SK-N-SH (cell line): ENCODE results near the gene PSMG3. TPM values are rescaled to one million over a fixed set of nuclear protein-coding genes. Genes with fewer than 3 reads are reported as not detected.

Source experiments
- CTCF ChIA-PET: fragments of 300-600, 350-600 bp; formaldehyde crosslinking; extraction: SDS; loops from one replicate; lab custom pipeline; 2021; lab: Yijun Ruan, JAX
- POLR2A ChIA-PET: fragments of 350-600 bp; sonication (Branson Sonifier 250); formaldehyde crosslinking; extraction: SDS; loops from one replicate; lab custom pipeline; 2020; ENCODE audit warnings: antibody characterized with exemption, inconsistent platforms; lab: Yijun Ruan, JAX
- DNase-seq: peaks from one replicate; pipeline ENCODE4 v3.0.0; 2012
- H2AFZ ChIP-seq: fragments of 200-600 bp; sonication (generic); 2 replicates; pipeline ENCODE4 v1.8.1; 2016; ENCODE audit warnings: antibody characterized with exemption, mild to moderate bottlenecking, low read depth
- H3F3A ChIP-seq: fragments of 200-600 bp; sonication (generic); replicated peaks from 2 replicates; pipeline ENCODE3; 2016; ENCODE audit warnings: antibody characterized with exemption, mild to moderate bottlenecking; ENCODE audit not compliant: insufficient read depth
- H3K27ac ChIP-seq, 2 experiments: fragments of 200-500 bp in 1 of 2; fragments of 200-600 bp in 1 of 2; sonication (Bioruptor generic) in 1 of 2; sonication (generic), shearing (Covaris generic) in 1 of 2; 2 replicates each; pipeline versions ENCODE4 v1.5.1 to v1.6.1; 2014 to 2016; ENCODE audit warnings: low read depth in 2 of 2, inconsistent platforms in 1 of 2, low read length in 1 of 2, mild to moderate bottlenecking in 1 of 2, mixed read lengths in 1 of 2
- H3K27me3 ChIP-seq: fragments of 200-600 bp; sonication (generic), shearing (Covaris generic); 2 replicates; pipeline ENCODE4 v1.6.1; 2016; ENCODE audit warnings: mixed run types; ENCODE audit not compliant: insufficient read depth
- H3K36me3 ChIP-seq, 2 experiments: fragments of 200-500 bp in 1 of 2; fragments of 200-600 bp in 1 of 2; sonication (Bioruptor generic) in 1 of 2; sonication (generic) in 1 of 2; replicated peaks in 1 of 2; 2 replicates each; pipeline versions ENCODE3 to v1.5.1; 2014 to 2016; ENCODE audit warnings: low read length in 1 of 2, mild to moderate bottlenecking in 1 of 2; ENCODE audit not compliant: insufficient read depth in 2 of 2, control insufficient read depth in 1 of 2
- H3K4me1 ChIP-seq, 2 experiments: fragments of 200-500 bp in 1 of 2; fragments of 200-600 bp in 1 of 2; sonication (Bioruptor generic) in 1 of 2; sonication (generic), shearing (Covaris generic) in 1 of 2; 2 replicates each; pipeline versions ENCODE4 v1.5.1 to v1.6.1; 2014 to 2016; ENCODE audit warnings: low read depth in 1 of 2, low read length in 1 of 2, mixed run types in 1 of 2; ENCODE audit not compliant: insufficient read depth in 2 of 2, control insufficient read depth in 1 of 2
- H3K4me2 ChIP-seq: fragments of 200-600 bp; sonication (generic), shearing (Covaris generic); 2 replicates; pipeline ENCODE4 v1.6.1; 2017; ENCODE audit warnings: mixed run types
- H3K4me3 ChIP-seq, 2 experiments: fragments of 200-500 bp in 1 of 2; fragments of 200-600 bp in 1 of 2; sonication (Bioruptor generic) in 1 of 2; sonication (generic), shearing (Covaris generic) in 1 of 2; 2 replicates each; pipeline versions ENCODE4 v1.5.1 to v1.8.1; 2014 to 2016; ENCODE audit warnings: low read depth in 2 of 2, inconsistent platforms in 1 of 2, low read length in 1 of 2, mild to moderate bottlenecking in 1 of 2, mixed read lengths in 1 of 2, moderate library complexity in 1 of 2
- H3K79me2 ChIP-seq: fragments of 200-600 bp; sonication (generic); 2 replicates; pipeline ENCODE4 v1.8.1; 2017; ENCODE audit warnings: mild to moderate bottlenecking; ENCODE audit not compliant: insufficient read depth
- H3K9ac ChIP-seq: fragments of 200-600 bp; sonication (generic); 2 replicates; pipeline ENCODE4 v1.6.1; 2017; ENCODE audit warnings: mixed run types
- H3K9me2 ChIP-seq: fragments of 200-600 bp; sonication (generic); 2 replicates; pipeline ENCODE4 v1.6.1; 2017; ENCODE audit warnings: mixed run types
- H3K9me3 ChIP-seq: fragments of 200-600 bp; sonication (generic); 2 replicates; pipeline ENCODE4 v1.6.1; 2017; ENCODE audit warnings: mixed run types, mild to moderate bottlenecking, moderate library complexity
- H4K20me1 ChIP-seq: fragments of 200-600 bp; sonication (generic); 2 replicates; pipeline ENCODE4 v1.6.1; 2017; ENCODE audit warnings: mild to moderate bottlenecking, mixed run types; ENCODE audit not compliant: insufficient read depth
- EZH2phosphoT487 ChIP-seq: fragments of 200-600 bp; sonication (generic); IDR thresholded peaks from 2 replicates; pipeline ENCODE4 v1.6.1; 2017; ENCODE audit warnings: low read depth, mixed run types, mild to moderate bottlenecking, antibody characterized with exemption, moderate library complexity, borderline replicate concordance
- FOXM1 ChIP-seq: IDR thresholded peaks from 2 replicates; pipeline ENCODE4 v1.4.0; 2012; ENCODE audit warnings: low read depth, mild to moderate bottlenecking
- JUND ChIP-seq: IDR thresholded peaks from 2 replicates; pipeline ENCODE4 v1.4.0; 2012
- MEF2A ChIP-seq: IDR thresholded peaks from 2 replicates; pipeline ENCODE4 v1.4.0; 2012; ENCODE audit warnings: low read depth, borderline replicate concordance
- MXI1 ChIP-seq: IDR thresholded peaks from 2 replicates; pipeline ENCODE4 v1.6.1; 2012; ENCODE audit warnings: mild to moderate bottlenecking, low read depth, low read length, improper control_type of control experiment
- NRF1 ChIP-seq: IDR thresholded peaks from 2 replicates; pipeline ENCODE4 v1.6.1; 2012; ENCODE audit warnings: low read depth, mild to moderate bottlenecking, low read length
- PBX3 ChIP-seq: IDR thresholded peaks from 2 replicates; pipeline ENCODE4; 2012
- RAD21 ChIP-seq: IDR thresholded peaks from 2 replicates; pipeline ENCODE4 v1.6.1; 2012; ENCODE audit warnings: mild to moderate bottlenecking, low read length
- RCOR1 ChIP-seq: fragments of 150-350 bp; IDR thresholded peaks from 2 replicates; pipeline ENCODE4 v1.6.1; 2017; ENCODE audit warnings: antibody characterized with exemption, low read length
- RFX5 ChIP-seq: IDR thresholded peaks from 2 replicates; pipeline ENCODE4 v1.6.1; 2012; ENCODE audit warnings: mild to moderate bottlenecking, improper control_type of control experiment, low read length
- SIN3A ChIP-seq: IDR thresholded peaks from 2 replicates; pipeline ENCODE4 v1.6.1; 2012; ENCODE audit warnings: low read depth, mild to moderate bottlenecking, low read length, moderate library complexity, borderline replicate concordance
- YY1 ChIP-seq: IDR thresholded peaks from 2 replicates; pipeline ENCODE4 v1.4.0; 2012; ENCODE audit warnings: low read depth, mild to moderate bottlenecking
- WGBS: methylation state at CpG from one replicate; pipeline ENCODE4 v1.1.6; 2017; ENCODE audit warnings: low lambda C conversion rate; 5-methylcytosine and 5-hydroxymethylcytosine counted together
- polyA plus RNA-seq, 3 experiments: library from polyadenylated mRNA; depleted of rRNA; stranded (reverse); fragments of >200 nt; gene quantifications; 2 replicates each; pipeline ENCODE4 v1.2.3, GENCODE V29; 2012
- TF ChIP-seq, protein P1 (sequence below): fragments of 150-350 bp; IDR thresholded peaks from 2 replicates; pipeline ENCODE4 v1.6.1; 2017; ENCODE audit warnings: antibody characterized with exemption, low read length, low read depth, borderline replicate concordance
- TF ChIP-seq, protein P2 (sequence below): IDR thresholded peaks from 2 replicates; pipeline ENCODE4 v1.6.1; 2012; ENCODE audit warnings: mild to moderate bottlenecking, low read depth, low read length, moderate library complexity
- TF ChIP-seq, protein P3 (sequence below): fragments of 200-600 bp; sonication (generic); IDR thresholded peaks from 2 replicates; pipeline ENCODE4 v1.6.1; 2017; ENCODE audit warnings: antibody characterized with exemption, mild to moderate bottlenecking, moderate library complexity
- TF ChIP-seq, protein P4 (sequence below): fragments of 150-350 bp; IDR thresholded peaks from 2 replicates; pipeline ENCODE4 v1.6.1; 2016; ENCODE audit warnings: mild to moderate bottlenecking, low read depth, low read length

Gene PSMG3
- polyA plus RNA-seq, 1 of the 3 experiments (the other 2 are of a cell fraction) = 109 TPM

- WGBS = 94% methylated on average over 29 of the region's 42 CpGs
- DNase-seq = no peak
These were observed 34.0 kb downstream of the PSMG3 start for GRCh38 chr7:1535701-1536454.

GRCh38 chr7:1535100-1535458, 34.8 kb downstream of the PSMG3 start:
- Histone ChIP-seq H4K20me1 (peaks cover 13% of the 10 kb centered on the region; the same call in 1 of the 2 replicates), H3K4me3 (no peak overlapping the region), H3K4me2 (no peak overlapping the region), H3K9ac (no peak overlapping the region), H3K9me3 (no peaks in the 10 kb centered on the region), H3K79me2 (peaks cover 89% of the 10 kb centered on the region), H2AFZ (no peak overlapping the region), H3K9me2 (no peaks in the 10 kb centered on the region), H3K36me3 (peaks cover 0 to 9% of the 10 kb centered on the region in 2 experiments), H3K27ac (peak overlapping the region in 1 of 2 experiments; percentile 97; a peak in 1 of 4 replicates), H3F3A (peaks cover 37% of the 10 kb centered on the region), H3K27me3 (no peaks in the 10 kb centered on the region), H3K4me1 (peaks cover 47 to 61% of the 10 kb centered on the region in 2 experiments; a peak in 3 of 4 replicates)
- WGBS = 67% methylated on average over 6 of the region's 6 CpGs
- POLR2A ChIA-PET = no interaction called here
- CTCF ChIA-PET = interaction anchor here (1.6 to 4.0 kb wide), 2 partner anchors 20 to 30 kb away, joined by 5 to 24 read pairs; partner anchors contain the start of gene TMEM184A
- no peak for DNase-seq
- TF ChIP-seq, protein P1, sequence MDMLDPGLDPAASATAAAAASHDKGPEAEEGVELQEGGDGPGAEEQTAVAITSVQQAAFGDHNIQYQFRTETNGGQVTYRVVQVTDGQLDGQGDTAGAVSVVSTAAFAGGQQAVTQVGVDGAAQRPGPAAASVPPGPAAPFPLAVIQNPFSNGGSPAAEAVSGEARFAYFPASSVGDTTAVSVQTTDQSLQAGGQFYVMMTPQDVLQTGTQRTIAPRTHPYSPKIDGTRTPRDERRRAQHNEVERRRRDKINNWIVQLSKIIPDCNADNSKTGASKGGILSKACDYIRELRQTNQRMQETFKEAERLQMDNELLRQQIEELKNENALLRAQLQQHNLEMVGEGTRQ = no peak
- TF ChIP-seq, protein P2, sequence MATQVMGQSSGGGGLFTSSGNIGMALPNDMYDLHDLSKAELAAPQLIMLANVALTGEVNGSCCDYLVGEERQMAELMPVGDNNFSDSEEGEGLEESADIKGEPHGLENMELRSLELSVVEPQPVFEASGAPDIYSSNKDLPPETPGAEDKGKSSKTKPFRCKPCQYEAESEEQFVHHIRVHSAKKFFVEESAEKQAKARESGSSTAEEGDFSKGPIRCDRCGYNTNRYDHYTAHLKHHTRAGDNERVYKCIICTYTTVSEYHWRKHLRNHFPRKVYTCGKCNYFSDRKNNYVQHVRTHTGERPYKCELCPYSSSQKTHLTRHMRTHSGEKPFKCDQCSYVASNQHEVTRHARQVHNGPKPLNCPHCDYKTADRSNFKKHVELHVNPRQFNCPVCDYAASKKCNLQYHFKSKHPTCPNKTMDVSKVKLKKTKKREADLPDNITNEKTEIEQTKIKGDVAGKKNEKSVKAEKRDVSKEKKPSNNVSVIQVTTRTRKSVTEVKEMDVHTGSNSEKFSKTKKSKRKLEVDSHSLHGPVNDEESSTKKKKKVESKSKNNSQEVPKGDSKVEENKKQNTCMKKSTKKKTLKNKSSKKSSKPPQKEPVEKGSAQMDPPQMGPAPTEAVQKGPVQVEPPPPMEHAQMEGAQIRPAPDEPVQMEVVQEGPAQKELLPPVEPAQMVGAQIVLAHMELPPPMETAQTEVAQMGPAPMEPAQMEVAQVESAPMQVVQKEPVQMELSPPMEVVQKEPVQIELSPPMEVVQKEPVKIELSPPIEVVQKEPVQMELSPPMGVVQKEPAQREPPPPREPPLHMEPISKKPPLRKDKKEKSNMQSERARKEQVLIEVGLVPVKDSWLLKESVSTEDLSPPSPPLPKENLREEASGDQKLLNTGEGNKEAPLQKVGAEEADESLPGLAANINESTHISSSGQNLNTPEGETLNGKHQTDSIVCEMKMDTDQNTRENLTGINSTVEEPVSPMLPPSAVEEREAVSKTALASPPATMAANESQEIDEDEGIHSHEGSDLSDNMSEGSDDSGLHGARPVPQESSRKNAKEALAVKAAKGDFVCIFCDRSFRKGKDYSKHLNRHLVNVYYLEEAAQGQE = no peak
- no peak for TF ChIP-seq NRF1
- TF ChIP-seq SIN3A = no peak
- TF ChIP-seq, protein P3, sequence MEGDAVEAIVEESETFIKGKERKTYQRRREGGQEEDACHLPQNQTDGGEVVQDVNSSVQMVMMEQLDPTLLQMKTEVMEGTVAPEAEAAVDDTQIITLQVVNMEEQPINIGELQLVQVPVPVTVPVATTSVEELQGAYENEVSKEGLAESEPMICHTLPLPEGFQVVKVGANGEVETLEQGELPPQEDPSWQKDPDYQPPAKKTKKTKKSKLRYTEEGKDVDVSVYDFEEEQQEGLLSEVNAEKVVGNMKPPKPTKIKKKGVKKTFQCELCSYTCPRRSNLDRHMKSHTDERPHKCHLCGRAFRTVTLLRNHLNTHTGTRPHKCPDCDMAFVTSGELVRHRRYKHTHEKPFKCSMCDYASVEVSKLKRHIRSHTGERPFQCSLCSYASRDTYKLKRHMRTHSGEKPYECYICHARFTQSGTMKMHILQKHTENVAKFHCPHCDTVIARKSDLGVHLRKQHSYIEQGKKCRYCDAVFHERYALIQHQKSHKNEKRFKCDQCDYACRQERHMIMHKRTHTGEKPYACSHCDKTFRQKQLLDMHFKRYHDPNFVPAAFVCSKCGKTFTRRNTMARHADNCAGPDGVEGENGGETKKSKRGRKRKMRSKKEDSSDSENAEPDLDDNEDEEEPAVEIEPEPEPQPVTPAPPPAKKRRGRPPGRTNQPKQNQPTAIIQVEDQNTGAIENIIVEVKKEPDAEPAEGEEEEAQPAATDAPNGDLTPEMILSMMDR = no peak
- no peak for TF ChIP-seq EZH2phosphoT487
- TF ChIP-seq YY1 = no peak
- TF ChIP-seq RCOR1 = no peak
- no peak for TF ChIP-seq MEF2A
- TF ChIP-seq PBX3 = no peak

More at GRCh38 chr7:1535701-1536454, 34.0 kb downstream of the PSMG3 start:
- POLR2A ChIA-PET = no interaction called here
- no peak overlapping the region for H2AFZ ChIP-seq
- peak overlapping the region in 1 of 2 experiments; percentile 100; a peak in 2 of 4 replicates for H3K27ac ChIP-seq
- H3K36me3 ChIP-seq = peaks cover 0 to 16% of the 10 kb centered on the region in 2 experiments
- CTCF ChIA-PET = interaction anchor here (0.9 to 4.0 kb wide), 3 partner anchors 19 to 62 kb away, joined by 3 to 24 read pairs (median 3); partner anchors contain the start of gene TMEM184A
- no peaks in the 10 kb centered on the region for H3K9me2 ChIP-seq
- H3K27me3 ChIP-seq = no peaks in the 10 kb centered on the region
- H3K4me1 ChIP-seq = peaks cover 47 to 61% of the 10 kb centered on the region in 2 experiments; a peak in 3 of 4 replicates
- TF ChIP-seq MXI1 (no peak), JUND (no peak), FOXM1 (no peak), RAD21 (no peak), RFX5 (no peak)
- TF ChIP-seq, protein P4, sequence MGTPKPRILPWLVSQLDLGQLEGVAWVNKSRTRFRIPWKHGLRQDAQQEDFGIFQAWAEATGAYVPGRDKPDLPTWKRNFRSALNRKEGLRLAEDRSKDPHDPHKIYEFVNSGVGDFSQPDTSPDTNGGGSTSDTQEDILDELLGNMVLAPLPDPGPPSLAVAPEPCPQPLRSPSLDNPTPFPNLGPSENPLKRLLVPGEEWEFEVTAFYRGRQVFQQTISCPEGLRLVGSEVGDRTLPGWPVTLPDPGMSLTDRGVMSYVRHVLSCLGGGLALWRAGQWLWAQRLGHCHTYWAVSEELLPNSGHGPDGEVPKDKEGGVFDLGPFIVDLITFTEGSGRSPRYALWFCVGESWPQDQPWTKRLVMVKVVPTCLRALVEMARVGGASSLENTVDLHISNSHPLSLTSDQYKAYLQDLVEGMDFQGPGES = no peak
- TF ChIP-seq, protein P1 = no peak
- H3K79me2 ChIP-seq = peaks cover 86% of the 10 kb centered on the region
- peaks cover 13% of the 10 kb centered on the region; the same call in 1 of the 2 replicates for H4K20me1 ChIP-seq
- H3F3A ChIP-seq = peaks cover 37% of the 10 kb centered on the region
- no peaks in the 10 kb centered on the region for H3K9me3 ChIP-seq
- H3K4me2 ChIP-seq = peak overlapping the region; percentile 100; the same call in 1 of the 2 replicates
- peak overlapping the region; percentile 98 for H3K9ac ChIP-seq
- no peak overlapping the region for H3K4me3 ChIP-seq
